ENCODE results near the gene TECPR1.

DNA sequence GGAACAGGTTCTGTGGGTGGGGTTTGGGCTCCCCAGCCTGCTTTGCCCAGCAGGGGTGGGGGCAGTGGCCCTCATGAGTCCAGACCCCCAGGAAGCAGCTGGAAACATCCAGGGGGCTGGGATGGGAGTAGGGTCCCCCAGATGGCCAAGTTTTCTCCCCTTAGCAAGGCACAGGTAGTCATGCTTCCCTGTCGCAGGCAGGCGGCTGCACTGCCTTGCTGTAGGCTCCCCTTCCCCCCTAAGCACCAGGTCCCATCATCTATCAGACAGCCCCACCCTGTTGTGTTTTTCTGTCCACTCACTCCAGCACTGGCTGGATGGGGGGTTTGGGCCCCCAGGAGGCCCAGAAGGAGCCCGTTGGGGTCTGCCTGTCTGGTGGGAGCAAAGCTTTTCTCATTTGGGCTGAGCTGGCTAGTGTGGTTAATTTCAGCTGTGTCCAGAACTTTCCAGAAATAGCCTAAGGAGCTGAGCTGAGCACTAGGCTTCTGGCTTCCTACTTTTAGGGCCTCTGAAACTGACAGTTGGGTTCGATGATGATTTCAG, 37.4 kb upstream of the TECPR1 start:
- no peak for TF ChIP-seq POLR2A (IDR thresholded peaks at IDR 0.05)
- TF ChIP-seq, protein P1, sequence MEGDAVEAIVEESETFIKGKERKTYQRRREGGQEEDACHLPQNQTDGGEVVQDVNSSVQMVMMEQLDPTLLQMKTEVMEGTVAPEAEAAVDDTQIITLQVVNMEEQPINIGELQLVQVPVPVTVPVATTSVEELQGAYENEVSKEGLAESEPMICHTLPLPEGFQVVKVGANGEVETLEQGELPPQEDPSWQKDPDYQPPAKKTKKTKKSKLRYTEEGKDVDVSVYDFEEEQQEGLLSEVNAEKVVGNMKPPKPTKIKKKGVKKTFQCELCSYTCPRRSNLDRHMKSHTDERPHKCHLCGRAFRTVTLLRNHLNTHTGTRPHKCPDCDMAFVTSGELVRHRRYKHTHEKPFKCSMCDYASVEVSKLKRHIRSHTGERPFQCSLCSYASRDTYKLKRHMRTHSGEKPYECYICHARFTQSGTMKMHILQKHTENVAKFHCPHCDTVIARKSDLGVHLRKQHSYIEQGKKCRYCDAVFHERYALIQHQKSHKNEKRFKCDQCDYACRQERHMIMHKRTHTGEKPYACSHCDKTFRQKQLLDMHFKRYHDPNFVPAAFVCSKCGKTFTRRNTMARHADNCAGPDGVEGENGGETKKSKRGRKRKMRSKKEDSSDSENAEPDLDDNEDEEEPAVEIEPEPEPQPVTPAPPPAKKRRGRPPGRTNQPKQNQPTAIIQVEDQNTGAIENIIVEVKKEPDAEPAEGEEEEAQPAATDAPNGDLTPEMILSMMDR (IDR thresholded peaks at IDR 0.05), result no peak
- no peak for TF ChIP-seq EP300 (IDR thresholded peaks at IDR 0.05)
